Stromal cell of bone marrow (primary cell): ENCODE results near the gene MYO1B.

Source experiments
- DNase-seq: peaks from one replicate; pipeline ENCODE4 v3.0.0-alpha.2; 2012; ENCODE audit warnings: low read depth

The MYO1B gene

DNA sequence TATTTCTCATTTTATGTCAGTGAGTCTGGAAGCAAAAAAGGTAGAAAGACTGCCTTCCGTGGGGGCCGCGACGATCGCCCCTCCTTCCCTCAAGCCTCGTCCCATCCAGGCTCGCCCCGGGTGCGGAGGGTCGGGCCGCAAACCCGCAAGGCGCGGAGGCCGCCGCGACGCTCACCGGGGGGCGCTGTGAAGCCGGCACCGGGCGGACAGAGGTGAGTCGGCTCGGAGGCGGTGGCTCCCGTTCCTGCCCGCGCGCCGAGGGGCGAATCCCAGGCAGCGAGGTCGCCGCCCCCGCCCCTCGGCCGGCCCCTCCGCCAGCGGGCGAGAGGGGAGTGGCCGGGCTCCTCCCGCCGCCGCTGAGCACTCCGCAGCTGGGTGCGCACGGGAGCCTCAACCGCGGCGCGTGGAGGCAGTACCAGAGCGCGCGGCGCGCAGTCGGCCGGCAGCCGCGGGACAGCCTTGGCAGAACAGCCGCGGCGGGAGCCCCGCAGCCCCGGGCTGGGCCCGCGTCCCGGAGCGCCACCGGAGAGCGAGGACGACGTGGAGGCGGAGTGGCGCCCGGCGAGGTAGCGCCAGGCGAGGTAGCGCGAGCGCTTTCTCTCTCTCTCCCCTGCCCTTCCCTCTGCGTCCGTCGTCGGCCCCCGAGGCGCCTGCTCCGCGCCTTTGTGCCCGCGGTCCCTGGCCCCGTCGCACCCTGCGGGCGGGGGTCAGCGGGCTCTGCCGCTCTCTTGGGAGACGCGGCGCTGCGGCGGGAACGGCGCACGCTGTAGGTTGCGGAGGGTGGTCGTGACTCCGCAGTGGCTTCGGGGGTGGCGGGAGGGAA, at the start of gene MYO1B:
Gene MYO1B (plus strand): TSS at position 359 of the 823 bp plus-strand sequence. CDS start 31,492 bp downstream, outside the sequence.
- DNase-seq = peak; percentile 62

DNA sequence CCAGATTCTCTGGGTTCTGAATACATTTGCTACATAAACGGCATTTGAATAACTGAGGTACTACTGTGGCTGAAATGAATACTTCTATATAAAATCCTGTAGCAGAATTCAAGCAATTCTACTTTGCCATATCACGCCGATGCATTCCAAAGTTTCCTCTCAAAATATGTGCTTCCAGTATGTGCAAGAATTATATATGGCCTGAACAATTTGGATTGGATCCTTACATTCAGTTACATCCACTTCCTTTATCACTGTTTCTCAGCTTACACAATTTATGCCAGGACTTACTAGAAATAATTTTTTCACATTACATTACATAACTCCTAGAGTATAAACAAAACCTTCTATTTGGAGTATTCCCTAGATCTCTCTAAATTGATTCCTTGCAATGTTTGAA, 48.1 kb upstream of the MYO1B start:
- DNase-seq = no peak

DNA sequence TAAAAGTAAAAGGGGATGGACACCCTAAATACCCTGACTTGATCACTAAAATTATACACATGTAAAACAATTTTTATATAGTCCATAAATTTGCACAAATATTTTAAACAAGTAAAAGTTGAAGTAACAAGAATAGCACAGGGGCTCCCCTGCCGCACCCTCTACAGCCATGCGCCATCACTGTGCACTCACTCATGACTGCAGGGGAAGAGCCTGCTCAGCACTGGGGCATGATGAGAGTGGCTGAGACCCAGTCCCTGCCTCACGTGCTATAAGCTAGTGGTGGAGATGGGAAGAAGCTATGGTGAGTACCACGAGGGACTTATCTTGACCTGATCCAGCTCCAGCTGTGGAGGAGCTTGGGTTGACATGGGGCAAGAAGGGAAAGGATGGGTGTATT, 46.9 kb upstream of the MYO1B start:
- no peak for DNase-seq

DNA sequence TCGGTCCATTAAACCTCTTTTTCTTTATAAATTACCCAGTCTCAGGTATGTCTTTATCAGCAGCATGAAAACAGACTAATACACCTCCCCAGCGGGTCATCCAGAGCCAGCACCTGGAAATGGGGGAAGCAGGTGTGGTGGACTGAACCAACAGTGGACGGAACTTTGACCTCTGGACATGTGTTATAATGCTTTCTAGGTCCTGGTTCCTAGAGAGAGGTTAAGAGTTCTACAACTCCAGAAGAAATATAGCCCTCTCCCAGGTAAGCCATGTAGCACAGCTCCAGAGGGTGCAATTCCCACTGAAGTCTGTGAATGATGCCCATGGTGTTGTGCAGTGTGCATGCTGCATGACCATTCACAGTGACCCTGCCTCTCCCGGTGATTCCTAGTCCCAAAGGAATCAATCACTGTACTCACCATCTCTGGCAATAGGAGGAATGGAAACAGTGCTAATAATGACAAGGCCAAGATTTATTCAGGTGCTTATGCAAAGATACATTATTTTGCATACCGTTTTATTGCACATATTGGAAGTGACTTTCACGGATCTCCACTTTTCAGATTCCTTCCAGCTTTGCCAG, 45.2 kb upstream of the MYO1B start:
- DNase-seq = no peak

DNA sequence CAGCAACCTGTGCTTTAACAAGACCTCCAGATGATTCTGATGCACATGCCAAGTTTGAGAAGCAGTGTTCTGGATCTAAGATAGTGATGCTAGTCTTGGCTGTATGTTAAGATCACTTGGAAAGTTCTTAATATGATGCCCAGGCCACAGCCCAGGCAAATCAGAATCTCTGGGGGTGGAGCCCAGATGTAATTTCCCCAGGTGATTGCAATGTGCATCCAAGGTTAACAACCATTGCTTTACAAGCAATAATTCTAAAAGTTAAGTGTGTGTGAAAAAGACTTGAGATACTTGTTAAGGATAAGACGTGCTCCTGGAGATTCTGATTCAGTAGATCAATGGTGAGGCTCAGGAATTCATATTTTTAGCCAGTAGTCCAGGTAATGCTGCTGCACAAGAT, 44.3 kb upstream of the MYO1B start:
- DNase-seq = no peak

DNA sequence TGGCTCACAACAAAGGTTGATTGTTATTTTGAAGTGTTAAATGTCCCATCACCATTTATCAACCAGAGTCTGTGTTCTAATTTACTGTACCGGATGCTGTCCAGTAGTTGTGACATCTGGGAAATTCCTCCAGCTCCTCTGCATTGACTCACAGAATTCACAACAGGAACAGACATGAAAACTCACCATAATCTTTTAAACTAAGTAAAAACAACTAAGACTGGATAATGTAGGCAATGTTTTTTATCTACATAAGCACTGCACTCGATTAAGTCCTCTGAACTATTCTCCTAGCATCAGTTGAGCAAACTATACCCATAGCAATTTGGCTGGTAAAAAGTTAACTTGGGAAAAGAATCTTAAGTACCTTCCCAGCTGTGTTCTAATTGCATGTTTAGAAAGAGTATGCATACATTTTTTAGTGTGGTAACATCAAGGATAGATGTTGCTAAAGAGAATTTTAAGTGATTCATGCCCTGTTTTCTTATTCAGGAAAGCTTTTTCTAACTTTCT, 42.9 kb upstream of the MYO1B start:
- peak; percentile 45 for DNase-seq

DNA sequence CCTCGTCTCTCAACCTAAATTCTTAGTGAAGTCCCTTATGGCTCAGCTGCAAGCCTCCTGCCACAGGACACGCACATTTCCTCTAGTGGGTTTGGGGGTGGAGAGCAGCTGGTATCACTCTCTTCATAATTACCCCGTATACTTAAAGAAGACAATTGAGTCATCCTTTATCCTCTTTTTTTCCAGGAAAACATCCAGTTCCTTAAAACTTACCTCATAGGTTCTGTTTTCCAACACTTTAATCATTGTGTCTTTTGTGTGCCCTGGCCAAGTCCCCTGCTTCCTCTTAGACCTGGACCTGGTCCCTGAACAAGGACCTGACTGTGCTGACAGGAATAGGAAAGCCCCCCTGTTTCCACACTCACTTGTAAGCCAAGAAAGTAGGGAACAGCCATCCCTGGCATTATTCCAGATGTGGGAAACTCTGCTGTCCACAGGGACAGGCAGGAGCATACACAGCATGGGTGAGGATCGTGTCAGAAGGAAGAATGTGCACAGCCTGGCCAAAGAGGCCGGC, 42.3 kb upstream of the MYO1B start:
- peak; percentile 37 for DNase-seq

DNA sequence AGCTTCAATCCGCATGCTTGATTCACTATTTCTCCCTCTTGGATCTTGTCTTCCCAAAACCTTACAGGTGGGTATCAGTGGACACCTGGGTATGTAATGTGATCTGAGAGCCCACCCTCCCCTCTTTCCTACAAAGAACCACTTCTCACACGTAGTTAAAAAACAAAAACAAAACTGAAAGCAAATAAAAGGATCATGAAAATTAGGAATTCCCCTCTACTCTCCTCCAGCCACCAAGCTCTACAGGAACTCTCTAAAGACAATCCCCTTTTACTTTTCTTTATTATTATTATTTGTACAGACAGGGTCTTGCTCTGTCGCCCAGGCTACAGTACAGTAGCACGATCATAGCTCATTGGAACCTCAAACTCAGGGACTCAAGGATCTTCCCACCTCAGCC, 40.8 kb upstream of the MYO1B start:
- DNase-seq = no peak

DNA sequence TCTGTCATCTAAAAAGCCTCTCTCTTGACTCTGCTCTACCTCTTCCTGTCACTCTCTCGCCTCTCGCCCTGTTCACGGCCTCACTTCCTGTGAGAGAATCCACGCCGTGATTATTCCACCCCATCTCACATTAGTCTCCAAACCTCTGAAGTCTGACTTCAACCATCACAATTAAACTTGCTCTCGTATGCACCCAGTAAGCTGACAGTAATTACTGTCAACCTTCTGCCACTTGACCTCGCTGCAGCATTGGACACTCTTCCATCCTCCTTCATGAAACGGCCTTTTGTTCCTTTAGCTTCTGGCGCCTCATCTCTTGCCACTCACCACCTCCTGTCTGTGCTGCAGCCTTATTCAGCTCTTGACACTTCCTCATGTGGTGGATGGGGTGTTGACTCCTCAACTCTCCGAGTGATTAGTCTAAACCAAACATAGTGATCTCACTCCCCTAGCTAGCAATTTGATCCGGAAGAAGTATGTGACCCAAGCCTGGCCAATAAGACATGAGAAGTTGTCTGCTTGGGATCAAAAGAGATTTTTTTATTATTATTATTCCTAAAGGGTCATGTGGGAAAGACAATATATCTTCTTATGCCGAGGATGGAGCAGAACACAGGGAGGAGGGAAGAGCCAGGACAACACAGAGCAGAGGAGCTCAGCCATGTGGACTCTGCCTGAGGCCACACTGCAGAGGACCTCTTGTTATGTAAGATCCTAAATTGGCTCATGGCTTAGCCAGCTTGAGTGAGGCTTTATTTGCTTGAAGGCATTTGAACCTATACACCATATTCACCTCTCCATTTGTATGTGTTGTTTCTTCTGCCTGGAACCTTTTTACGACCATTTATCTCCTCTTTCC, 38.4 kb upstream of the MYO1B start:
- no peak for DNase-seq

DNA sequence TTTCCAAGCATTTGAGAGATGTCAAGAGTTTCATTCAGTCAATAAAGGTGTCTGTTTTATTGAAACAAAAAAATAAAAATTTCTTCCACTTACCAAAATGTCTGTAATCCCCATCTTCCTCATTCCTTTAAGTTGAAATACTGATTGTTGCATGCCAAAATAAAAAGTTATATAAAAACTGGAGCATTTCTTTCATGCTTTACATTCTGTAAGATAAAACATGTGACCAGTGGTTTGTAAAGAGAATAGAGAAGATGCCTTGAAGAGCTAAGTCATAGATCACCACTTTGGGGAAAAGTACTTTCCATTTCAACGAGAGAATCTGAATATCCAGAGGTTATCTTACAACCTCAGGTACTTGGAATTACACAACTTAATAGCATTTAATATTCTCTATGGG, 35.9 kb upstream of the MYO1B start:
- no peak for DNase-seq

DNA sequence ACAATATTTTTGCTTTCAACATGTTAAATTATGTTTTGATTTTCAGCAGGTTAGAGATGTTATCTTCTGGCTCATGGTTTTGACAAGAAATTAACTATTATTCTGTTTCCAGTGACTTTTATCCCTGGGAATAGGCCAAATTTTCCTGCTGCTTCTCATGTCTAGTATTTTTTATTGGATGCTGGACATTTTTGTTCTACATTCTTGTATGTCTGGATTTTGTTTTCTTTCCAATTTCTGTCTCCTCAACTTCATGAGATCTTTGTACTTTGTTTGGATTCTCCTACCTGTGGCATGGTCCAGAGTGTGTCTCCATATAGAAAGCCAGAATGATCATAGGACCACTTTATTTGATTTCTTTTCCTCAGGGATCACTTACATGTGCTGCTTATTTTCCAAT, 33.1 kb upstream of the MYO1B start:
- no peak for DNase-seq

DNA sequence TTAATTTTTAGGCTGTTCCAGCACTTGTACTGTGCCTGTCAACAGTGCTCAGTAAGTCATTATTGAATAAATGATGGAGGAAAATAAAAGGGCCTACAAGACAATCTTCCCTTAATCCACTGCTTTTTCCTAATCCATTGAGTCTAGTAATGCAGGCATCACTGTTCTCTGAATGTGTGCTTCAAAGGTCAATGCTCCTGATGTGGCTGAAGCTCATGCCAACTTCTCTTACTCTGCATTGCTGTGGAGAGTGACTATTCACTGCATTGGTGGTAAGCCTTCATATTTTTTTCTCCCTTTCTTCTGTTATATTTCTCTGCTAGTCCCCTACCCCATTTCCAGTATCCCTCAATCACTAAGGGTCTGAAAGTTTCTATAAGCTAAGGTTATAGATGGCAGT, 31.9 kb upstream of the MYO1B start:
- DNase-seq = no peak

DNA sequence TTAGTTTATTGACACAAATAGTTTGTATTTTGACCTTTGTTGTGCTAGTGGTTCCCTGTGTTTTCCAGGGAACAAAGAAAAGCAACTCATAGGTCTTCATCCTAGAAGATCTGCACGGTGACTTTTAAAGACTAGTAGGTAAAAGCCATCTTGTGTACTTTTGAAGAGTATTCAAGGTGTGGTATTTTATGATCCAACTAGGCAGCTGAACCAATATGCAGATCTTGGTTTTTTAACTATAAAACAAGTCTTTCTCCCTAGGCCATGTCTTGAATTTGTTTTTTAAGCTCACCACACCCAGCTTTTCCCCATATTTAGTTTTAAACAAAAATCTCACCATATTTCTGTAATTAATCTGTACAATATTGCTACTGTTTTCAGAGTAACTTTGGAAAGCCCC, 30.0 kb upstream of the MYO1B start:
- no peak for DNase-seq

DNA sequence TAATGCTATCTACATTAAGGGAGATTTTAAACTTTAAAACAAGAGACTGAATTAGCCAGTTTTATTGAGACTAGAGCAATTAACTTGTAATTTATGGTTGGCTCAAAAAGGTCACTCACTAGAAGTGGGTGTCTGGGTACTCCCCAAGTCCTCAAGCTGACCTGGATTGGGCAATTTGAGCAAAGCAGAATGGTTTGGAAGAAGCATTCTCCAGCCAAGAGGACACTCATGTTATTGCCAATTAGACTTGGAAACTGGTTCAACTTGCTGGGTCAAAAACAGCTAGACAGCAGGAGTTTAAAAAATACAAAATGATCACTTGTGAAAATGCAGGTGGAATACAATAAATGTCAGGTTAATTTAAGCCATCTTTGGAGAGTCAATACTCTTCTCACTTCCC, 29.5 kb upstream of the MYO1B start:
- no peak for DNase-seq

DNA sequence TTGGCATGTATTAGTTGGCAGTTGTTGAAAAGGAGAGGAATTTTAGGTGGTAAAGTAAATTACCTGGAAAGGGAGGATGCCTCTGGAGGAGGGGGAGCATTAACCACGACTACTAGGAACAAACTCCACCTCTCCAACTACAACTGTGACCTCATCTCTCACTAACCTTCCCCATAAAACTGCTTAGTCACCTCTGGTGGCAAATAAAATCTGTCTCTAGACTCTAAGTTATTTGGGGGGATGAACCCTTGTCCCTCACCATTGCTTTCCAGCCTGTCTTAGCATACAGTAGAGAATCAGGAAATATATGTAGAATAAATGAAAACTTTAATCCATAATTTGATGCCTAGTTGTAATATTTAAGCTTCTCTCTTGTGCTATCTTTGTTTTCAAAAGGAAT, 27.6 kb upstream of the MYO1B start:
- DNase-seq = no peak

DNA sequence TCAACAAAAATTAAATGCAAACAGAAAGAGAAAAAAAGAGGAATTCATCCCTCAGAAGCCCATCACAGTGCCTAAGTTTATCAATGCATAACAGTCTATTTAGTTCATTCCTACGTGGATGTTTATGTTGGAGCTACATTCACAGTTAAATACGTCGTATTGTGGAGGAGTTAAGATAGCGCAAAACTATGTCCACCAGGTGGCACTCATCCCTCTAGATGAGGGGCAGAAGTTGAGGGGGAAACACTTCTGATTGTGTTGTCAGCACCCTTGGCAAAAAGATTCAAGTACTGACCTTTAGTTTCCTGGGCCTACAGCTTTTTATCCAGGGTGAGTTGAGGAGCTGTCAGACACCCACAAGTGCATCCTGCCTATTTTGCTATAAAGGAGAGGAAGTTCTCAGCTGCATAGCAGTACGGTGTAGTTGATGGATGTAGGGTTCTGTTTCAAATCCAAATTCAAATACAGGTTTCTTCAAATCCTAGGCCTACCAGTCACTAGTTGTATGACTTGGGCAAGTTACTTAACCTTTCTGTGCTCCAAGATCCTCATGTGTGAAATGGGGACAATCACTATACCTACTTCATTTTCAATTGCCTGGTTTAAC, 26.8 kb upstream of the MYO1B start:
- DNase-seq = no peak

DNA sequence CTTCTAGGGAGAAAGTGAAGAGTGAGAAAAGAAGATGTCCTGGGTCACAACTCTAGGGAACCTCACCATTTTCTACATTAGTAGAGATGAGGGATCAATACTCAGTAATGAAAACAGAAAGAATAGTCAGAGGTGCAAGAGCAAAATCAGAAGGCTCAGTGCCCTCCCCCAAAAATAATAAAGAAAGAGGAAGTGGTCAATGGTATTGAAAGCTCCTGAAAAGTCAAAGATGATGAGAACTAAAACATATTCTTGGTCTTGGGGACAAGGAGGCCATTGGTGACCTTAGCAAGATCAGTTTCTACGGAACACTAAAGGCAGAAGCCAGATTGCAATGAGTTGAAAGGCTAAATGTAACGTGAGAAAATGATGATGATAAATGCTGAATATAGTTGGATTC, 24.5 kb upstream of the MYO1B start:
- no peak for DNase-seq

DNA sequence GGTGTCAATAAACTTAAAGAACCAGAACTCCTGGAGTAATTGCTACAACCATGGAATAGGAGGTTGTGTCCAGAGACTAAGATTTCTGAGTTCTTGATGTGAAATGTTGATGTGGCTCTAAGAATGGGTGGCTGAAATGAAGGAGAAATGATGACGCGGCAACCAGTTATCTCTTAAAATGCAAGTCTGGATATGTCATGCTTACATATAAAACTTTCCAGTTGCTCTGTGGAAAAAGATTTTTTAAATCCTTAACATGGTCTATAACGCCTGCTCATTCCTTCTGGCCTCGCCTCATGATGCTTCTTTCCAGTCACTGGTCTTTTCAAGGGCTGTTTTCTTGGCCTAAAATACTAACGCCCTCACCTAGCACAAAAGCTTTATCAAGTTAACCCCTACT, 23.5 kb upstream of the MYO1B start:
- no peak for DNase-seq

DNA sequence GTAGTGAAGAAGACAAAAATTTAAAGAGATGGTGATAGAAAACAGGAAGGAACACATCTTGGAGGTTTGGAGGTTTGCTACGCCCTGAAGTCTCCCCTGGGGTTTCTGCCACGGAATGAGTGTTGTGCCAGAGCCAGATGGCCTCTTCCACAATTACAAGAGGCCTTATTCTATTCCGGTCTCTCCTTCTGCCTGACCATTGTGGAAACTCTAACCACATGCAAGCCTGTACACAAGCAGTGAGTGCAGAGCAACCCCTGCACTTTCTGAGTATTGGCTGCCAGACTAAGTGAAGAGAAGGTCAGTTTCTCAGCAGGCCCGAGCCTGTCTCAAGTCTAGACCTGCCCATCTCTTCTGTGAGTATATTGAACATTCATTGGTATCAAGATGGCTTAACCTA, 22.7 kb upstream of the MYO1B start:
- DNase-seq = peak; percentile 77

DNA sequence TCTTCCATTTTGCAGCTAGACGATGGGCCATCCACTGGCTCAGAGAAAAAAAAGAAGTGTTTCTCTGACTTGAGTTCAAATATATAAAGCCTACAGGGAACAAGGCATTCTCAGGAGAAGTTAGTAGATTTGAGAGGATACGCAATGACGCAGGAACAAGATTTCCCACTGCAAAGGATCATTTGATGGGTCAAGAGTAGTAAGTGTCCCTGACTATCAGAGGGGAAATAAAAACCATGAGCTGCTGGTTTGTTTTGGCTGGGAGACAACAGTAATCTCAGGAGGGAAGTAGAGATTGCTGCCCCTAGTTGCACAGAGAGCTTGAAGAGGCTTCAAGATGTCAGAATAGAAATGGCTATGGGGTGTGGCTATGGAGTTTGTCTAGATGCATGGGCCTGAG, 22.3 kb upstream of the MYO1B start:
- no peak for DNase-seq

DNA sequence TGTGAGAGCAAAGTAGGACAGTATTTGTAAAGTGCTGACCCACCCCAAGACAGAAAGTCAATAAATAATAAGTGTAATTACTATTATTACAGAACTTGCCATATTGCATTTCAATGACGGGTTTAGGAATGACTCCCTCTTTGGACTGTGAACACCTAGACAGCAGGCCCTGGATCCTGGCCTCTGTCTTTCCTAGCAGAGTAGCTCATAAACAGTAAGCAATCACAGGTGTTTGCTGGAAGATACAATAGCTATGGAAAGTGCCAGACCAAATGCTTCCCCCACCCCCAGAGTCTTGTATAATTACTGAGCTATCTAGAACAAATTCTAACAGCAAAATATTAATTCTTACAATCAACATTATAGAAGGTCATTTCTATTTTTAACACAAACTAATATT, 20.1 kb upstream of the MYO1B start:
- DNase-seq = no peak

DNA sequence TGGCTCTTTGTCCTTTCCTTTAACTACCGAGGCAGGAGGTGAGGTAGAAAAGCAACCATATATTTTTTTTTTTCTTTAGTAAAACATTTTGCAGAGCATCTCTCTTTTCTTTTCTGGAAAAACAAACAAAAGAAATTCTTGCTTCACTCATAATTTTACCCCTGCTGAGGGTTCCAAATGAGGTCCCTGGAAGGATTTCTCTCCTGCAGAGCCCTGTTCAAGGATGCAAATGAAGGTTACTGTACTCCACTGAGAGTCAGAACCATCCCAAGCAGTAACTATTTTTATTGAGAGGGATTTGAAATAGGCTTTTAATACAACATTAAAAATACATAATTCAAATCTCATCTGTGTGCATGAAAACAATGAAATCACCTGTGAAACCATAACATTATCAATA, 19.5 kb upstream of the MYO1B start:
- no peak for DNase-seq
